Right renal pelvis (tissue), 4 donors: ENCODE data around the gene BCL11A. TPM values are rescaled to one million over a fixed set of nuclear protein-coding genes. Genes with fewer than 3 reads are reported as not detected.

Source experiments
- DNase-seq, 4 donors: peaks; one replicate each; pipeline ENCODE4 v3.0.0-alpha.2; 2013; ENCODE audit warnings: low read depth in 4 of 4, low spot score in 3 of 4, missing footprints in 1 of 4
- polyA plus RNA-seq, 4 donors: library from polyadenylated mRNA; unstranded; fragments of 120-200 nt; gene quantifications; one replicate each; pipeline ENCODE4 v1.2.1, GENCODE V29; 2013; ENCODE audit not compliant: insufficient read length in 4 of 4

Gene BCL11A
- polyA plus RNA-seq, 4 donors: 12.1 to 16.4 (median 13.4) TPM

GRCh38 chr2:60490441-60490840 lies 63.0 kb downstream of the BCL11A start:
- DNase-seq: no peak

- DNase-seq: no peak
Measured at GRCh38 chr2:60489289-60489688, 64.2 kb downstream of the BCL11A start.

GRCh38 chr2:60488291-60488690 lies 65.2 kb downstream of the BCL11A start:
- DNase-seq: no peak

- DNase-seq: no peak
Measured at GRCh38 chr2:60487174-60487573, 66.3 kb downstream of the BCL11A start.

GRCh38 chr2:60486551-60486950 lies 66.9 kb downstream of the BCL11A start:
- no peak for DNase-seq

GRCh38 chr2:60486067-60486466 lies 67.4 kb downstream of the BCL11A start:
- no peak for DNase-seq

GRCh38 chr2:60485550-60485949 lies 67.9 kb downstream of the BCL11A start:
- no peak for DNase-seq

- DNase-seq: no peak
Measured at GRCh38 chr2:60485055-60485454, 68.4 kb downstream of the BCL11A start.

- DNase-seq: no peak
Measured at GRCh38 chr2:60484133-60484645, 69.3 kb downstream of the BCL11A start.

- DNase-seq: no peak
Measured at GRCh38 chr2:60483401-60483800, 70.1 kb downstream of the BCL11A start.

- DNase-seq: no peak
Measured at GRCh38 chr2:60482222-60482621, 71.2 kb downstream of the BCL11A start.

- no peak for DNase-seq
Measured at GRCh38 chr2:60481257-60481656, 72.2 kb downstream of the BCL11A start.

- DNase-seq: peak in 2 of 4 donors; percentile 28 to 29
Measured at GRCh38 chr2:60480089-60480773, 73.2 kb downstream of the BCL11A start.

- no peak for DNase-seq
Measured at GRCh38 chr2:60479226-60480088, 74.0 kb downstream of the BCL11A start.

- DNase-seq: no peak
Measured at GRCh38 chr2:60478660-60479059, 74.8 kb downstream of the BCL11A start.

- DNase-seq: no peak
Measured at GRCh38 chr2:60476206-60476954, 77.1 kb downstream of the BCL11A start.

- no peak for DNase-seq
Measured at GRCh38 chr2:60475123-60475830, 78.2 kb downstream of the BCL11A start.

GRCh38 chr2:60474301-60474700 lies 79.2 kb downstream of the BCL11A start:
- no peak for DNase-seq

- no peak for DNase-seq
Measured at GRCh38 chr2:60473546-60473945, 79.9 kb downstream of the BCL11A start.

GRCh38 chr2:60472663-60473289 lies 80.7 kb downstream of the BCL11A start:
- DNase-seq: no peak
